ENCODE measurements around the gene CRIP2. TPM values are rescaled to one million over a fixed set of nuclear protein-coding genes. Genes with fewer than 3 reads are reported as not detected.

Gene CRIP2
- total and polyA plus RNA-seq, 2 of the 8 experiments (the other 6 are each of a cell fraction or from before 2014, with no cell fraction given), result 4.2 to 13.5 TPM

GRCh38 chr14:105476831-105477659 lies 2.4 kb downstream of the CRIP2 start (continued):
- TF ChIP-seq CTCF (IDR thresholded peaks at IDR 0.05; ENCODE audit: control extremely low read depth in 1 of 3, insufficient read depth in 1 of 3, low read depth in 1 of 3, low read length in 3 of 3) (no peak), EZH2 (IDR thresholded peaks at IDR 0.05; ENCODE audit: low read depth, low read length, severe bottlenecking) (no peak), TEAD4 (IDR thresholded peaks at IDR 0.05; ENCODE audit: low read depth, low read length) (no peak), SAP30 (IDR thresholded peaks at IDR 0.05; ENCODE audit: insufficient read depth, insufficient replicate concordance, low read length) (no peak), GABPA (IDR thresholded peaks at IDR 0.05; ENCODE audit: borderline replicate concordance, insufficient read depth, low read length) (no peak), SIX5 (IDR thresholded peaks at IDR 0.05; ENCODE audit: low read depth, low read length) (no peak), CHD7 (IDR thresholded peaks at IDR 0.05; ENCODE audit: insufficient replicate concordance, low read length) (no peak)
